ENCODE measurements around the gene CCDC51.

The CCDC51 gene

DNA sequence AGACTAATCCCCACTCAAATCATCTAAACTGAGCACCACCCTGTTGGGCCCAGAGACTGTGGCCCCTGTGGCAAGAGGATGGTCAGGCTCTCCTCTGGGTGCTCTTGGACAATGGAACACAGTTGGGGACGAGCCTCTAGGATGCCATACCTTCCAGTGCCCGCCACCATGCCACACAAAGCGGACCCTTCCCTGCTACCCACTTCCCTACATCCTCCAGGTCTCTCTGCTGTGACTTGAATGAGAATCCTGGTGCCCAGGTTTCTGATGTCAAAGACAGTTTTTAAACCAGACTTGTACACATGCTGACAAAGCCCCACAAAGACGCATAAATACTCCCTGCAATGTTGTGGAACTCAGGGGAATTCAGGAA, 4.7 kb downstream of the CCDC51 start:
- in situ Hi-C loops (cut with MboI; ENCODE audit: low sequenced_read_pairs): no loop called here

DNA sequence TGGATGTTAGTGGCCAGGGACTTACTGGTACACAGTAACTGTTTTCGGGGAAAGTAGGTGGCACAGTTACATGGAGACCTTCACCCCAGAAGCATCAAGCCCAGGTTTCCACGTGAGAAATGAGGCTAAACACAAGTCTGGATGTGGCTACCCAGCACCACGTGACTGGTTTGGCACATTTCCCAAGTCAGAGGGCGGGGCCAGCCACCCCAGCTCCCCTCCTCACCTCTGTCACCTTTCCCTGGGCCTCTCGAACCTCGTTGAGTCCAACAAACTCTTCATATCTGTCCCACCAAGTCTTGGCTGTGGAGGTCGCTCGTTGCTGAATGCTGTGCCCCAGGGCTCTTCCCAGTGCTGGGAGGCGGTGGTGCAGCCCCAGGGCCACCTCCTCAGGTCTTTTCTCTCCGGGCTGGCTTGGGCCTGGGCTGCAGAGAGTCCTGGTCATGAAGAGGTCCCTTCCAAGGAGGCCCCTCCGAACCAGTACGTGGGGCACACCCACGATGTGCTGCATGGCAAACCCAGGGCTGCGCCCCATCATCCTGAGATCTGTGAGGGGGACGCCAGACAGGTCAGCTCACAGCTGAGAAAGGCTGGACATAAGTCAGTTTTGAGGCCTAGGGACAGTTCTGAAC, 5.2 kb downstream of the CCDC51 start:
- in situ Hi-C loops (cut with MboI; ENCODE audit: low sequenced_read_pairs): no loop called here

DNA sequence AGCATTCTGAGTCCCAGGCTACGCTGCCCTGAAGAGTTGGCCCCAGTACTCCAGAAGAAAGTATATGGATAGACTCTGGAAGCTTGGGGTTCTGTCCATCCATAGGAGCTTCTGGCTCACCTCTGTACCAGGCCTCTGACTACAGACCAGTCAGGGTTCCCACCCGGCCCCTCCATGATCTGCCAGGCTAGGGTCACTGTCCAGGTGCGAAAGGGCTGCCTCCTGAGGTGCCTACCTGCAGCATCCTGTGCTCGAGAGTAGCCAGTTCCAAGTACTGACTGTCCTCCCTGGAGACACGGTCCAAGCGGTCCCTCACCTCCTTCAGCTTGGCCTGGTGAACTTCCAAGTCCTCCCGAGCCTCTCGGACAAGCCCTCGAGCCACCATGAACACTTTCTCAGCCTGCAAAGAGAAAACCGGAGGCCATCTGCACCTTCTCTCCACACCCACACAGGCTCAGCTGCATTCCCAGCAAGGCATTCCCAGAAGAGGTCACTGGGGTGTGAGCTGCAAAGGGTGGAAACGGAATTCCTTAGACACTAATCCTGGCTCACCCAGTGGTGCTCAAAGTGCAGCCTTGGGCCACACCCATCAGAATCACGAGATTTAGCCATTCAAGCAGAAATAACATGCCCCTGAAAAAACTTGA, 6.3 kb downstream of the CCDC51 start:
- in situ Hi-C loops (cut with MboI; ENCODE audit: low sequenced_read_pairs): no loop called here

DNA sequence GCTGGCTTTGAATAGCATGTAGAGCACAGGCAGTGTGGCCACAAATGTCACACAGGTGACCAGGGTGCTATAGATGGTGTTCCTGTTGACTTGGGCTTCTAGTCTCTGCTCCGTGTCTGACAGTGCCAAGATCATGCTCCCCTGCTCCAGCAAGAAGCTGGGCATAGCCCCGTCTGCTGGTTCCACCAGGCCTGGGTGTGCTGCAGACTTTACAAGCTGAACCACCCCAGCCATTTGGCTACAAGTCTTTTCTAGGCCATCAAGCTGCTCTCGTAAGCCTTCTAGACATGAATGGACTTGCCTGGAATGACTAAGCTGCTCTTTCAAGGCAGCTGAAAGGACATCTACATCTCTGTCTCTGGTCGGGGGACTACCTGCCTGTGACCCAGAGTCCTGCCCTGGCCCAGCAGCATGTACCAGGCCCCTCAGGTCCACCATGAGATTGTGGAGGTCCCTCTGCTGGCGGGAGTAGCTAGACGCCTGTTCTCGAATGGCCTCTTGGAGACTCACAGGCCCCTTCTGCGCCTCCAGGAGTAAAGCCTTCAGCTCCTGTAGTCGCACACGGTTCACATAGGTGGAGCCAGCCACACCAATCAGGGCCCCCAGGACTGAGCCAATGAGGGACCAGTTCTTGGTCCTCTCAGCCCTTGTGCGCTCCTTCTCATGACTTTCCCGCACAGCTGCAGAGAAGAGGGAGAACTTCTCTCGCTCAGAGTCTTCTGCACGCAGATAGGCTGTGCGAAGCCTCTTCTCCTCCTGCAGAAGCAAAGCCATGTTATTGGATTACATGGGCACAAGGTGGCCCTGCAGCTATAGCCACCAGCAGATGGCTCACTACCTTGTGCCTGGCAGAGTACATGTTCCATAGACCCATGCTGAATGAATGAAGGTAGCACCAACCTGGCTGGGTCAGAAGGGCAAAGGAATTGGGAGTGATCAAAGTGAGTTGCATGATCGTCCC, 7.2 kb downstream of the CCDC51 start:
- in situ Hi-C loops (cut with MboI; ENCODE audit: low sequenced_read_pairs): no loop called here

DNA sequence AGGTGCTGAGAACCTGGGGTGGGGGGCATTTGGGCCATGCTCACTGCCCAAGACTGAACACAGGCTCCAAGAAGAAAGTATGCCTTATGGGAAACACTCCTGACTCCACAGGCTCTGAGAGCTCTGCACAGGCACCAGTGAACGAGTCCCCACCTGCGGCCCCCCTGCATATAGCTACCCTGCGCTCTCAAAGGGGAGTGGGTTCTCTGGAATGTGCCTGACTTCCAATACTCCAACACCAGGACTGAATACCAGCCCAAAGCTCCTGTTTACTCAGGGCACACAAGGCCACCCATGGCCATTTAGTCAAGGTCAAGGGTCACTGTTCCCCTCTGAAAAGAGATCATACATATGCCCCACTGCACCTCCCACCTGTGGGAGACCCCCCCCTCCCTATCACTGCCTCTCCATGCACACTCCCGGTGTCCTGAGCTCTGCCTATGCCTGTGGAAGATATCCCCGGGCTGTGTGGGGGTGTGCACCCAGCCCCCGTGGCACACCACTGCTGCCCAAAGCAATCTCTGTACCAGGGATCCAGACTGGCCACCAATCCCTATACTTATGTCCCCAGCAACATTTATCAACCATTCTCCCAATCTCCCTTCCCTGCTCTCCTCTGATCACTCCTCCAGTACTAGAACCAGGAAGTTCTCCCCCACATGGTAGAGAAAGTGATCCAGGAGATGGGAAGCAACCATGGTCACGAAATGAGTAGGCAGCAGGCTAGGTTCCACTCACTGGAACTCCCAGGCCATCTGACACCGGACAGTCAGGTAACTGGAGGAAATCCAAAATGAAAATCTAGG, 8.5 kb downstream of the CCDC51 start:
- in situ Hi-C loops (cut with MboI; ENCODE audit: low sequenced_read_pairs): no loop called here

DNA sequence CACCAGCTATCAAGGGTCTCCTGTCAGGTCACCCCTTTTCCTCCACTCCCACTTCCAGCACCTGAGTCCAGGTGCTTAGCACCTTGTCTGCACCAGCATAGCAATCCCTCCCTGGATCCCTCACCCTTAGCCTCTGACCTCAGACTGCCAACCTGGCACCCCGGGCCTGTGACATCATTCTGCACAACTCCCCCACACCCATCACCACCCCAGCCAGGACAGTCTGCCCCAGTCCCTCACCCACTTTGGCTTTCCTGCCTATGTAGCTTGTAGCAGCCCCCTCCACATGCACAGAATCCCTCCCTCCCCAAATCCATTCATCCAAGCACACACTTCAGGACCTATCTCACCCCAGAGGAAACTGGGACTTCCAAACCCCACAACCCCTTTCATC, 9.2 kb downstream of the CCDC51 start:
- in situ Hi-C loops (cut with MboI; ENCODE audit: low sequenced_read_pairs): no loop called here

DNA sequence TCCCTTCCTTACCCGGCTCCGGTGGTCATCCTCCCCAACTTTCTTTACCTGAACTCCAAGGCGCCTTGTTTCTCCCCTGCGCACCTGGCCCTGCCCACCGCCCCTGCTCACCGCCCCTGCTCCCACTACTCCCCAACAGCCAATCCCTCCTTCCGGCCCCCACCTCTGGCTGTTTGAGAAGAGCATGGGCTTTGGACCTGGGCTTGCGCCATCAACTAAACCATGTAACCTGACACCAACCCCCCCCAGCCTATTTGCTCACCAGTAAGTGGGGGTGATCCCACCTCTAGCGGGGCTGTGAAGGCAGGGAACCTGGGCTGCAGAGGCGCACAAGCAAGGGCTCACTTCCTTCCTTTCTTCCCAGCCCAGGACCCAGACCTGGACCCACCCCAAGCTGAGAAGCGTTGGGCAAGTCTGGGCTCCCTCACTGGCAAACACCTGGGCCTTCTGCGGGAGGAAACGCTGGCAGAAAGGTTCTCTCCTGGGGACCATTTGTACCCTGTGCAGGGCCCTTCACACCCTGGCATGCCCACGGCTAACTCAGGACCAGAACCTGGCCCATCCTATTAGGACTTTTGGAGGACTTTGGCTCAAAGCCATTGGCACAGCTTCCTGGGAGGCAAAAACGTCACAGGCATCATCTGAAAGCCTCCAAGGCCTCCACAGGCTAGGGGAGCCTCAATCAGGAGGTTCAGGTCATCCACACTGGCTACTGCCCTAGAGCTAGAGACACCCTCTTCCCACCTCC, 9.8 kb downstream of the CCDC51 start, which contains the start of gene PLXNB1:
Gene PLXNB1 (minus strand): TSS at position 127 of the 748 bp plus-strand sequence. CDS start 5,475 bp downstream, outside the sequence.
- in situ Hi-C loops (cut with MboI; ENCODE audit: low sequenced_read_pairs): no loop called here

DNA sequence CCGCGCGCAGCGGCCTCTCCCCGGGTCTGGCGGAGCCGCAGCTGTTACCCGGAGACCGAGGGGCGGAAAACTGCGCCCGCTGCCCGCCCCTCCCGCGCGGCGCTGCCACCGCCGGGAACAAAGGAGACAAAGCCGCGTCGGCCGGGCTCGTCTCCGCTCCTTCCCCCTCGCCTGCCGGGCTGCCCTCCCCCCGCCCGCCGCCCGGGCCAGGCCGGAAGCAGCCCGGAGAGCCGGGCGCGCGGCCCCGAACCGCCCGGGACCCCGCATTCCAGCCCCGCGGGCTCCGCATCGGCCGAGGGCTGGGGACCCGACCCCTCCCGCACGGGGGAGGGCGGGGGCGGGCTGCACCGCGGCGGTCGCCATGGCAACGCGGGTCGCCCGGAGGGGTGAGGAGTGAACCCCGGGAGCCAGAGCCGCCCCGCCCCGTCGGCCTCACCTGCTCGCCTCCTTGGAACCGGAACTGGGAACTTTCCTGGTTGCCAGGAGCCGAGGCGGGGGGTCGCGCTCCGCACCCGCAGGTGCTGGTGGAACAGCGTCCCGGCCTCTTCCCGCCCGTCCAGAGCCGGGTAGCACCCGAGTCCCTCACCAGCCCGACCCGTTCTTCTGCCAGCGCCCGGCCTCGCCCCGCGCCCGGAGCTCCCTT, 10.5 kb downstream of the CCDC51 start:
- in situ Hi-C loops (cut with MboI; ENCODE audit: low sequenced_read_pairs): no loop called here

DNA sequence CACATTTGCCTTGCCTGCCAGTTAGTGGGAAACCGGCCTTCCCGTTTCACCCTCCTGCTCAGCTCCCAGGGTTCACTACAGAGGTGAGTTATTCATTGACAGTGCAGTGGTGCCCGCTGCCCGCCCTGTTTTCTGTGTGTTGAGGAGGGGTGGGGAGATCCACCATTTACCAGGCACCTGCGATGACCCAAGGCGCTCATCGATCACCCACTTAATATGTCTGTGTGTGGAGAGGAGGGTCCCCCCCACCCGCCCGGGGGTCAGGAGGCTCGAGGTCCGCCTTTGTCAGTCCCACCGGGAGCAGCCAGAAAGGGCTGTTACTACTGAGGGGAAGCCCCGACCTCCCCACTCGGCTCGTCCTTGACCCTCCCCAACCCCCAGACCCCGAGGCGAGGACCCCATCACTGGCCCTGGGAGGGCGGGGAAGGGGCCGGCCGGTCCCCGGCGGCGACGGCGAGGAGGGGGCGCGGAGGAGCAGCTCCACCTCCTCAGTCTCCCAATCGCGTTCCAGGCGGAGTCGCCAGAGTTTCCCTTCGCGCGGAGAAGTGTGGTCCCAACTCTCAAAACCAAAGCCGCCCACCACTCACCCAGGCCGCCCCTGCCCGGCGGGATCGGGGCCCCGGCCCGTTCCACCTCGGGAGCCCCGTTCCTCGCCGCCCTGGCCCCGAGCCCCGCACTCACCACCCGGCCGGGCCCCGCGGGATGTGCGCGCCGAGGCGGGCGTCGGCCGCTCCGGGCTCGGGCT, 11.2 kb downstream of the CCDC51 start:
- in situ Hi-C loops (cut with MboI; ENCODE audit: low sequenced_read_pairs): no loop called here

DNA sequence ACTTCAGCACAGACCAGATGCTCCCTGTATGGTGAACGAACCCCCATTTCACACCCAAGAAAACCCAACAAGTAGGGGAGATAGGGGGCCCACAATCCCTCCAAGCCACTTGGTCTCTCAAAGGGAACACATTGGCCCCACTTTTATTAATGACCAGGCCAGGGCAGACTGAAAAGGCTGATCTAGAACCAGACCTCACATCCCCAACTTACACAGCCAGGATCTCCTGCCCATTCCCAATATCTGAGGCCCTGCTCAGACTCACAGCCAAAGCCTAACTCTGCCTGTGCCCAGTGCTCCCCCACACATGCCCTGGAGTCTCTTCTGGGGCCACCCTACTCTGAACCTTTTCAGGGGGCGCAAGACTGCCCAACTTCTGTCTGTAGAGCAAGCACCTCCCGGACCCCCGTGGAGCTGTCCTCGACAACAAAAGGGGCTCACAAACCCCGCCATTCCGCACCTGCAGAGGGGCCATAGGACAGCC, 11.8 kb downstream of the CCDC51 start:
- in situ Hi-C loops (cut with MboI; ENCODE audit: low sequenced_read_pairs): no loop called here

DNA sequence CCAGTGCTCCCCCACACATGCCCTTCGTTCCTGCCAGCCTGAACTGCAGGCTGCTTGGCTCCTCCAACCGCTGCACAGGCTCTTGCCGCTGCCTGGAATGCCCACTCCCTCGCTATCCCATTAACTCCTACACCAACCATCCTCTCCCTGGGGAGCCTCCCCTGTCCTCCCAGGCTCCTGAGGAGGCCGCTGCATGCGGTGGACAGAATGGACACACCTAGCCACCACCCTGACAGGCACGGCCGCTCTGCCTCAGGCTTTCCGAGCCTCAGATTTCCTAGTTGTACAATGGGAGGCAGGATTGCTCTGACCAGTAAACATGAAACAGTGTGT, 12.3 kb downstream of the CCDC51 start:
- in situ Hi-C loops (cut with MboI; ENCODE audit: low sequenced_read_pairs): no loop called here

DNA sequence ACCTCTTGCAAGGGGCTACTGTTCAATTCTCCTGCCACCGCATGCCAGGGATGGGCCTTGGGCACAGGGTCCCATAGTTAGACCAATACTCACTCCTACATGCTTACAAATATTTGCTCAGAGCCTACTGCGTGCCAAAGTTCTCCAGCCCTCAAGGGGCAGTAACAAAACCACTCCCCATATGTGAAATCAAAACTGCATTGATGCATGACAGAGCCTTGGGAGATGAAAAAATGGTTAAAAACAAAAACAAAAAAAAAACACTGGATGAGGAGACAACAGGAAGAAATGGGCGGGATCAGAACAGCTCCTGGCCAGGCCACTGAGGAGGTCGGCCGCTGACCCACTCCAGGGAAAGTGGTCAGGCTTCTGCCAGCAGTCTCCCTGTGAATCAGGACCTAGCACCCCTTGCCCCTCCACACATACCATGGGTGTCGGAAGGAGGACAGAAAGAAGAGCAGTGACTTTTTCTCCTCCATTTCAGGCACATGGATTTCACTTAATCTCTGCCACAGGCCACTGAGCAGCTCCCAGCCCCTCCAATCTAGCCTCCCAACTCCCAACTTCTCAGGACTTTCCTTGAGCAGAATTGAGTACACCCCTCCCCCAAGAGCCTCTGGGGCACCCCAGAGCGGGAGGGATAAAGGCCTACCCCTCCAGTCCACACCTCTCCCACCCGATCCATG, 12.8 kb downstream of the CCDC51 start:
- in situ Hi-C loops (cut with MboI; ENCODE audit: low sequenced_read_pairs): no loop called here

DNA sequence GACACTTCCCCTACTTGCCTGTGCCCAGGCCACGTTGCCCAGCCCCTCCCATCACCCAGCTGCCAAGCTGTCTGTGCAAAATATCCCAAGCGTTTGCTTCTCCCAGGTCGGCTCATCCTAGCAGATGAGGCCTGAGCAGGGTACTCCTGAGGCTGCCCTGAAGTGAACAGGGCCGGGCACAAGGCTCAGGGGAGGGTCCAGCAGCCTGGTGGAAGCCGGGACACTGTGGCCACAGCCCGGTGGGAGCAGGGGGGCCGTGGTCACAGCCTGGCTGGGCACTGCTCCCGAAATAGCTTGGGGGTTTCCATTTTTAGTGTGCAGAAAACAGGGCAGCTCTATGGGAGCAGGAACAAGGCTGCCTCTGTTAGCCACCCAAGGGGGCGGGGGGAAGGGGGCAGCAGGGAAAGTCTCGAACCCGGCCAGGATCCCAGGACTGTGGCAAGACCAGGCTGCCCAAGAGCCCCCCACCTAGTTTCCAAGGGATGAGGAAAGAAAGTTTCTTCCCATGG, 13.5 kb downstream of the CCDC51 start:
- in situ Hi-C loops (cut with MboI; ENCODE audit: low sequenced_read_pairs): no loop called here

DNA sequence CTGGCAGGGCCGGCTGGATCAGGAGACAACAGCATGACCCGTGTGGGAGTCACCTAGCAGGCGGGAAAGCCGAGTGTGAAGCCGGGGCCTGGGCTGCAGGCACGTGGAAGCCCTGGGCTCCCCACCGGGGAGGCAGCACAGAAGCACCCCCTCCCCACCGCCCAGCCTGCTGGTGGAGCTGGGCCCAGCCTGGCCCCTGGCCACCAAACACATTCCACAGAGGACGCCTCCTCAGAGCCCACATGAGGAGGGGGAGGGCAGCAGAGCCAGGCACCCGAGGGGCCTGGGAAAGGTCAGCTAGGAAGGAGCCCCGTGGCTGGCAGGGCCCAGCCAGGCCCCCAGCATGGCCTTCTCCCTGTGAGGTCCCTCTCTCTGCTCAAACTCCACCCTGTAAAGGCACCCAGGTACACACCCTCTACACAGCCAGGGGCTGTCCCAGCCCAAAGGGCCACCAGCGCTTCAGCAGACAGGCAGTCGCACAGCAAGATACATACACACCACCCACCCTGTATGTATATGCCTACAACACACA, 14.6 kb downstream of the CCDC51 start:
- in situ Hi-C loops (cut with MboI; ENCODE audit: low sequenced_read_pairs): no loop called here

DNA sequence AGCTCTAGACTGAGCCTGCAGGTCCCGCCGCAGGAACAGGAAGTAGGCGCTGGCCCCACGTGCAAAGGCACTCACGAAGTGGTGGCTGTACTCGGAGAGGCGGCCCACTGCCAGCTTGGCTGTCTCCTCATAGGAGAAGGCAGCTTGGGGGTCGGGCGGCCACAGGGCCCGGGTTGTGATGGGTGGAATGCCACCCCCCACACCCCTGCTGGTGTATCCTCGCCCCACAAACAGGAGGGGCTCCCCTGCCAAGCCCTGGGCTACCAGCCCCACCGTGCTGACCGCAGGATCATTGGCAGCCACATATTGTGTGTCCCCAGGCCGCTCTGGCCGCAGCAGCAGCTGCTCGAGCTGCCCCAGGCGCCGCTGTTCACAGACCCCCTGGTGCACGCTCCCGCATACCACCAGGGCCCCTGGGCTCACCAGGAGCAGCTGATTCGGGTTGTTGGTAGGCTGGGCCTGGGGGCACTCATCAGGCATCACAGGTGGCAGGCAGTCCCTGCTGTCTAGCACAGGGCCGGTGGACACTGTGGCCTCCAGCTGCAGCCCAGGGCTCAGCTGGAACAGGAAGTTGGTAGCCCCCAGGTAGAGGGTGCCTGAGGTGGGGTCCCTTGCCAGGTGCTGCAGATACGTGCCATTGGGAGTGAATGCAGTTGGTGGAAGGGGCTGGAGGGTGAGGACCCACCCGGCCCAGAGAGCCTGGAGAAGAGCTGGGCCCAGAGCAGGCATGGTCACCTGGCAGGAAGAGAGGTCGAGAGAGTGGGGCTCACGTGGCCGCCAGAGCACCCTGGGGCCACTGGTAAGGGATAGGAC, 15.8 kb downstream of the CCDC51 start:
- in situ Hi-C loops (cut with MboI; ENCODE audit: low sequenced_read_pairs): no loop called here

DNA sequence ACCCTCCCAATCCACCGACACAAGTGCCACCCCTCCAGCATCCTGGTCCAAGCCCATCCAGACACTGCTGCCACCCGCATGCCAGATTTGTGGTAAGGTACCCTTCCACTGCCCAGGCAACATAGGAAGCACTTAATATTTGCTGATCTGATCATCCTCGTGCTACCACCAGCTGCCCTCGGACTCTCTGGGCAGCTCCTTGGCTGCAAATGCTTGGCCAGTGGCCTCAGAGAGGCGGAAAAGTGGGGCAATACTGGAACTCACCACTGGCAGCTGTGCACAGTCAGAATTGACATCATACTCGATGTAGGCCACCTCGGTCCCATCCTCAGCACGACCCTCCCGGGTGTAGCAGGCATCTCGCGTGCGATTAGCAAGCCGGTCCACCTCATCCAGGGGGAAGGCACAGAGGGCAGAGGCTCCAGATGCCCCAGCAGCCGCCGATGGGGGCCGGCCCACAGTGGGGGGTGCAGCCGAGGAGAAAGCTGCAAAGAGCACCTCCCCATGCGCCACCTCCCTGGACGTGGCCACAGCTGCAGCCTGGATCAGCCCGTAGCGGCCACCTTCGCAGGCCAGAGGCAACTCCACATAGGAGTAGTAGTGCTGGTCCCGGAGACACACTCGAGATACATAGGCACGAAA, 16.6 kb downstream of the CCDC51 start:
- in situ Hi-C loops (cut with MboI; ENCODE audit: low sequenced_read_pairs): no loop called here

DNA sequence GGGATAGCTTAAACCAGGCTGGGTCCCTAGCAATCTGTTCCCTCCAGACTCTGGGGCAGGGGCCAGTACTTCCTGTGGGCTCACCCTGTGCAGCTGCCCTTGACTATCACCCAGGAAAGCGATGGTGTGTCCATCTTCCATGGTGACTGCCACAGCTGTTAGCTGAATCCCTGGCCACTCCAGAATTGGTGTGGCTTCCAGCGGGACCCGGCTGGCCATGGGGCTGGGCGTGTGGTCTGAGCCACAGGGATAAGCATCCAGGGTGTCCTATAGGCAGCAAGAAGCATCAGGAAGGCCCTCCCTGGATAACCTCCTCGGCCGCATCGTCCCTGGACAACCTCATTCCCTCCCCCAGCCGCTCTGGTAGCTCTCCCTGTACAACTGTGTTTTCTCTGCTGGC, 17.2 kb downstream of the CCDC51 start:
- in situ Hi-C loops (cut with MboI; ENCODE audit: low sequenced_read_pairs): no loop called here

Measured in hTERT RPE-1 (cell line).